ENCODE data around the gene CYP27B1.

DNA sequence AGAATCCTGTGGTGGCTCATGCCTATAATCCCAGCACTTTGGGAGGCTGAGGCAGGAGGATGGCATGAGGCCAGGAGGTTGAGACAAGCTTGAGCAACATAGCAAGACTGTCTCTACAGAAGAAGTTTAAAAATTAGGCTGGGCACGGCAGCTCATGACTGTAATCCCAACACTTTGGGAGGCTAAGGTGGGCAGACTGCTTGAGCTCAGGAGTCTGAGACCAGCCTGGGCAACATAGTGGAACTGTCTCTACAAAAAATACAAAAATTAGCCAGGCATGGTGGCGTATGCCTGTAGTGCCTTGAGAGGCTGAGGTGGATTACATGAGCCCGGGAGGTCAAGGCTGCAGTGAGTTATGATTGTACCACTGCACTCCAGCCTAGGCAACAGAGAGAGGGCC is 998 bp upstream of the CYP27B1 start:
- no peak for TF ChIP-seq POLR2AphosphoS5 (IDR thresholded peaks at IDR 0.05; ENCODE audit: low read depth, low read length)
- TF ChIP-seq POLR2A (IDR thresholded peaks at IDR 0.05; ENCODE audit: low read depth, low read length), result no peak
- TF ChIP-seq TAF1 (IDR thresholded peaks at IDR 0.05; ENCODE audit: borderline replicate concordance, low read depth, low read length), result no peak
